H1 (cell line): ENCODE measurements around the gene GLTPD2. TPM values are rescaled to one million over a fixed set of nuclear protein-coding genes. Genes with fewer than 3 reads are reported as not detected.

ENCODE experiments used
- CTCF ChIA-PET: fragments of 300-600 bp; sonication (Branson Sonifier 250); formaldehyde crosslinking; loops from one replicate; lab custom pipeline; 2021; ENCODE audit not compliant: partially characterized antibody; lab: Charles Lee
- POLR2A ChIA-PET: fragments of 300-600 bp; sonication (Branson Sonifier 250); formaldehyde crosslinking; loops from one replicate; lab custom pipeline; 2021; ENCODE audit warnings: inconsistent platforms; ENCODE audit not compliant: partially characterized antibody; lab: Charles Lee
- DNase-seq, 2 experiments: peaks; one replicate each; pipeline versions ENCODE4 v3.0.0 to v3.0.0-alpha.2; 2010 to 2022; ENCODE audit warnings: low spot score in 2 of 2, low read depth in 1 of 2, mixed read lengths in 1 of 2
- FAIRE-seq: peaks from 2 replicates; lab custom pipeline; 2011; peaks lifted over from hg19 to GRCh38; lab: Jason Lieb, UNC
- H2AFZ ChIP-seq: 2 replicates; pipeline ENCODE4 v1.8.1; 2012; ENCODE audit warnings: low read length, inconsistent platforms
- H2AK5ac ChIP-seq: 2 replicates; pipeline ENCODE4 v1.6.1; 2013; ENCODE audit warnings: low read depth, low read length
- H2BK120ac ChIP-seq: replicated peaks from 2 replicates; pipeline ENCODE3; 2013; ENCODE audit warnings: low read depth, low read length, inconsistent platforms
- H2BK12ac ChIP-seq: 2 replicates; pipeline ENCODE4 v1.6.1; 2013; ENCODE audit warnings: low read depth, low read length
- H2BK15ac ChIP-seq: 2 replicates; pipeline ENCODE4 v1.6.1; 2013; ENCODE audit warnings: low read length
- H2BK20ac ChIP-seq: 2 replicates; pipeline ENCODE4 v1.6.1; 2013; ENCODE audit warnings: low read length
- H2BK5ac ChIP-seq: 2 replicates; pipeline ENCODE4 v1.6.1; 2013; ENCODE audit warnings: low read depth, low read length
- H3K14ac ChIP-seq: 2 replicates; pipeline ENCODE4 v1.6.1; 2013; ENCODE audit warnings: inconsistent platforms; ENCODE audit not compliant: insufficient read length
- H3K18ac ChIP-seq: 2 replicates; pipeline ENCODE4 v1.6.1; 2013; ENCODE audit warnings: low read length; ENCODE audit errors: extremely low read depth
- H3K23ac ChIP-seq: 2 replicates; pipeline ENCODE4 v1.6.1; 2013; ENCODE audit warnings: inconsistent platforms; ENCODE audit not compliant: insufficient read length
- H3K23me2 ChIP-seq: 2 replicates; pipeline ENCODE4 v1.6.1; 2013; ENCODE audit warnings: low read depth, low read length
- H3K27ac ChIP-seq: 2 replicates; pipeline ENCODE4 v1.6.1; 2011; ENCODE audit warnings: low read depth, low read length, inconsistent platforms
- H3K27me3 ChIP-seq, 4 experiments: replicated peaks in 1 of 4; 1 replicate in 1 of 4; 2 replicates in 3 of 4; pipeline versions ENCODE4 v1.6.1 to v1.8.1; 2011 to 2013; ENCODE audit warnings: low read length in 3 of 4, mild to moderate bottlenecking in 3 of 4, inconsistent platforms in 2 of 4, mixed read lengths in 2 of 4, moderate library complexity in 1 of 4; ENCODE audit not compliant: control insufficient read depth in 3 of 4, insufficient read depth in 3 of 4; ENCODE audit errors: extremely low read depth in 1 of 4
- H3K36me3 ChIP-seq, 4 experiments: 2 replicates each; pipeline versions ENCODE4 v1.6.1 to v1.8.1; 2011 to 2013; ENCODE audit warnings: mild to moderate bottlenecking in 4 of 4, low read length in 3 of 4, moderate library complexity in 2 of 4, control low read depth in 1 of 4, inconsistent platforms in 1 of 4; ENCODE audit not compliant: insufficient read depth in 4 of 4, control insufficient read depth in 2 of 4
- H3K4ac ChIP-seq: replicated peaks from 2 replicates; pipeline ENCODE3; 2013; ENCODE audit warnings: low read length, low read depth, mixed read lengths, inconsistent platforms; ENCODE audit not compliant: insufficient read length
- H3K4me1 ChIP-seq, 4 experiments: replicated peaks in 1 of 4; 1 replicate in 1 of 4; 2 replicates in 3 of 4; pipeline versions ENCODE4 v1.6.1 to v1.8.1; 2011 to 2013; ENCODE audit warnings: low read length in 3 of 4, inconsistent platforms in 2 of 4, mixed read lengths in 1 of 4; ENCODE audit not compliant: insufficient read depth in 4 of 4, control insufficient read depth in 3 of 4
- H3K4me2 ChIP-seq, 2 experiments: 2 replicates each; pipeline versions ENCODE4 v1.6.1 to v1.8.1; 2011 to 2013; ENCODE audit warnings: low read depth in 2 of 2, low read length in 2 of 2, control low read depth in 1 of 2, inconsistent platforms in 1 of 2, mild to moderate bottlenecking in 1 of 2; ENCODE audit not compliant: insufficient read depth in 1 of 2
- H3K4me3 ChIP-seq, 4 experiments: fragments of 200-600, 300-600 bp in 1 of 4; sonication (generic), shearing (Covaris generic), sonication (Bioruptor Twin) in 1 of 4; 2 replicates each; pipeline versions ENCODE4 v1.5.1 to v1.8.1; 2011 to 2016; ENCODE audit warnings: low read length in 4 of 4, low read depth in 3 of 4, control low read depth in 2 of 4, inconsistent platforms in 2 of 4, mild to moderate bottlenecking in 2 of 4, mixed read lengths in 1 of 4, moderate library complexity in 1 of 4; ENCODE audit not compliant: insufficient read depth in 2 of 4; ENCODE audit errors: extremely low read depth in 1 of 4
- H3K56ac ChIP-seq: replicated peaks from 2 replicates; pipeline ENCODE3; 2013; ENCODE audit warnings: low read depth, mild to moderate bottlenecking, mixed read lengths, low read length, inconsistent platforms; ENCODE audit not compliant: insufficient read length
- H3K79me1 ChIP-seq: 2 replicates; pipeline ENCODE4 v1.6.1; 2013; ENCODE audit warnings: low read depth, low read length, control low read depth
- H3K79me2 ChIP-seq, 2 experiments: 2 replicates each; pipeline versions ENCODE4 v1.6.1 to v1.8.1; 2012 to 2013; ENCODE audit warnings: low read length in 2 of 2, mild to moderate bottlenecking in 2 of 2, inconsistent platforms in 1 of 2; ENCODE audit not compliant: insufficient read depth in 2 of 2, control insufficient read depth in 1 of 2
- H3K9ac ChIP-seq, 4 experiments: replicated peaks in 1 of 4; 1 replicate in 1 of 4; 2 replicates in 3 of 4; pipeline versions ENCODE4 v1.6.1 to v1.8.1; 2011 to 2013; ENCODE audit warnings: low read depth in 3 of 4, low read length in 3 of 4, control low read depth in 2 of 4, mild to moderate bottlenecking in 2 of 4, moderate library complexity in 2 of 4, inconsistent platforms in 1 of 4; ENCODE audit errors: extremely low read depth in 1 of 4
- H3K9me3 ChIP-seq, 2 experiments: 2 replicates each; pipeline versions ENCODE4 v1.6.1 to v1.8.1; 2012 to 2013; ENCODE audit warnings: mild to moderate bottlenecking in 2 of 2, moderate library complexity in 2 of 2, control low read depth in 1 of 2, inconsistent platforms in 1 of 2, low read depth in 1 of 2, low read length in 1 of 2, mixed read lengths in 1 of 2; ENCODE audit not compliant: insufficient read depth in 2 of 2
- H4K20me1 ChIP-seq, 2 experiments: replicated peaks in 1 of 2; 2 replicates each; pipeline versions ENCODE3 to v1.8.1; 2011 to 2013; ENCODE audit warnings: inconsistent platforms in 2 of 2, low read length in 2 of 2, mild to moderate bottlenecking in 1 of 2; ENCODE audit not compliant: insufficient read depth in 2 of 2, control insufficient read depth in 1 of 2
- H4K5ac ChIP-seq: 2 replicates; pipeline ENCODE4 v1.6.1; 2013; ENCODE audit warnings: low read length, low read depth, mixed read lengths, inconsistent platforms; ENCODE audit not compliant: insufficient read length
- H4K8ac ChIP-seq: 2 replicates; pipeline ENCODE4 v1.8.0; 2013; ENCODE audit warnings: mild to moderate bottlenecking, moderate library complexity, low read length, inconsistent platforms; ENCODE audit not compliant: insufficient read depth; ENCODE audit errors: extremely low read depth
- H4K91ac ChIP-seq: replicated peaks from 2 replicates; pipeline ENCODE3; 2013; ENCODE audit warnings: low read length, mixed read lengths, inconsistent platforms; ENCODE audit not compliant: insufficient read length
- BCL11A ChIP-seq, 2 experiments: IDR thresholded peaks; one replicate each; pipeline ENCODE4 v1.6.1; 2011; ENCODE audit warnings: low read depth in 2 of 2, low read length in 2 of 2, mild to moderate bottlenecking in 2 of 2
- CBX5 ChIP-seq: fragments of 300-800, 300-1000 bp; sonication (generic); IDR thresholded peaks from 2 replicates; pipeline ENCODE4 v1.7.1; 2016; ENCODE audit warnings: antibody characterized with exemption, low read length, low read depth
- CEBPB ChIP-seq: IDR thresholded peaks from 2 replicates; pipeline ENCODE4 v1.6.1; 2012; ENCODE audit warnings: low read depth, low read length
- CHD2 ChIP-seq: IDR thresholded peaks from 2 replicates; pipeline ENCODE4 v1.6.1; 2012; ENCODE audit warnings: low read length, improper control_type of control experiment
- CREB1 ChIP-seq: IDR thresholded peaks from 2 replicates; pipeline ENCODE4 v1.6.1; 2012; ENCODE audit warnings: inconsistent platforms
- FOSL1 ChIP-seq: IDR thresholded peaks from 2 replicates; pipeline ENCODE4 v1.6.1; 2011; ENCODE audit warnings: mild to moderate bottlenecking, low read depth, low read length, moderate library complexity; ENCODE audit not compliant: insufficient read depth
- HDAC2 ChIP-seq, 2 experiments: fragments of 300-600 bp in 1 of 2; sonication (generic) in 1 of 2; IDR thresholded peaks; 2 replicates each; pipeline ENCODE4 v1.6.1; 2011 to 2012; ENCODE audit warnings: low read depth in 2 of 2, low read length in 2 of 2, mild to moderate bottlenecking in 2 of 2, moderate library complexity in 2 of 2, borderline replicate concordance in 1 of 2, inconsistent platforms in 1 of 2
- KDM5A ChIP-seq: fragments of 200-600 bp; IDR thresholded peaks from 2 replicates; pipeline ENCODE4 v1.7.1; 2012; ENCODE audit warnings: mild to moderate bottlenecking, low read length, inconsistent platforms, mixed read lengths
- PHF8 ChIP-seq: fragments of 200-600 bp; sonication (generic); conservative IDR thresholded peaks from 2 replicates; pipeline ENCODE4 v1.7.1; 2012; ENCODE audit warnings: low read depth, mild to moderate bottlenecking, inconsistent platforms, low read length, moderate library complexity
- POLR2A ChIP-seq, 2 experiments: IDR thresholded peaks; 1 replicate in 1 of 2; 2 replicates in 1 of 2; pipeline ENCODE4 v1.6.1; 2011; ENCODE audit warnings: low read depth in 2 of 2, low read length in 2 of 2, mild to moderate bottlenecking in 2 of 2; ENCODE audit errors: control extremely low read depth in 1 of 2
- TAF7 ChIP-seq: optimal IDR thresholded peaks from 2 replicates; pipeline ENCODE3; 2011; ENCODE audit warnings: low read depth, mild to moderate bottlenecking, inconsistent platforms, low read length, moderate library complexity, borderline replicate concordance
- TBP ChIP-seq: IDR thresholded peaks from 2 replicates; pipeline ENCODE4 v1.6.1; 2011; ENCODE audit warnings: low read depth, low read length, improper control_type of control experiment
- WGBS, 2 experiments: shearing (Covaris generic) in 1 of 2; methylation state at CpG; one replicate each; pipeline versions ENCODE4 v1.1.6 to v1.1.7; 2013 to 2015; ENCODE audit warnings: low lambda C conversion rate in 2 of 2, mixed read lengths in 2 of 2, inconsistent platforms in 1 of 2, low coverage in 1 of 2, missing lambda C conversion rate in 1 of 2; ENCODE audit not compliant: insufficient replicate concordance in 2 of 2, insufficient coverage in 1 of 2, insufficient read length in 1 of 2; ENCODE audit errors: extremely low coverage in 1 of 2, missing lambda C conversion rate in 1 of 2; 5-methylcytosine and 5-hydroxymethylcytosine counted together
- polyA plus RNA-seq, 7 experiments: library from polyadenylated mRNA; depleted of rRNA in 3 of 7; stranded (reverse) in 5 of 7; unstranded in 2 of 7; fragments of >200 nt in 5 of 7; fragments of 200-250 nt in 2 of 7; gene quantifications; 1 replicate in 5 of 7; 2 replicates in 1 of 7; 4 replicates in 1 of 7; pipeline versions ENCODE4 v1.2.1 to v1.2.3, GENCODE V29; 2011 to 2013; ENCODE audit warnings: missing spikeins in 2 of 7, mixed read lengths in 2 of 7
- total RNA-seq: library from RNA; stranded (reverse); fragmentation: NEBNext Ultra II Directional; extraction: Animal tissue kit (Norgen Biotek cat#: 25700); gene quantifications from 2 replicates; pipeline ENCODE4 v1.2.1, GENCODE V29; 2021
- TF ChIP-seq, protein P1 (sequence below), 3 experiments: IDR thresholded peaks; 1 replicate in 2 of 3; 2 replicates in 1 of 3; pipeline versions ENCODE4 v1.5.1 to v1.6.1; 2011; ENCODE audit warnings: low read length in 3 of 3, mild to moderate bottlenecking in 3 of 3, inconsistent platforms in 2 of 3, low read depth in 1 of 3, moderate library complexity in 1 of 3; ENCODE audit not compliant: insufficient read depth in 1 of 3; ENCODE audit errors: control extremely low read depth in 1 of 3

GLTPD2 gene
- total and polyA plus RNA-seq, 2 of the 8 experiments (the other 6 are each of a cell fraction or from before 2014, with no cell fraction given): not detected

GRCh38 chr17:4769628-4770027 is 19.1 kb upstream of the GLTPD2 start:
- Histone ChIP-seq H3K27me3 (no peaks in the 10 kb centered on the region), H4K8ac (no peak overlapping the region), H2BK5ac (no peak overlapping the region), H2AK5ac (no peak overlapping the region), H3K9ac (no peak overlapping the region), H3K18ac (no peak overlapping the region), H4K20me1 (no peaks in the 10 kb centered on the region), H3K4ac (no peak overlapping the region), H3K4me3 (no peak overlapping the region), H2BK12ac (no peak overlapping the region), H3K4me2 (no peak overlapping the region), H2AFZ (no peak overlapping the region), H3K56ac (no peak overlapping the region), H3K4me1 (no peaks in the 10 kb centered on the region), H3K79me1 (no peaks in the 10 kb centered on the region; the same call in 1 of the 2 replicates), H3K14ac (no peak overlapping the region), H2BK15ac (no peak overlapping the region), H3K9me3 (no peaks in the 10 kb centered on the region), H3K79me2 (no peaks in the 10 kb centered on the region), H3K23me2 (no peaks in the 10 kb centered on the region; the same call in 1 of the 2 replicates), H4K91ac (no peak overlapping the region), H2BK120ac (no peak overlapping the region), H3K36me3 (no peaks in the 10 kb centered on the region), H3K27ac (no peak overlapping the region), H3K23ac (no peak overlapping the region), H4K5ac (no peak overlapping the region), H2BK20ac (no peak overlapping the region)
- CTCF ChIA-PET: interaction anchor here (1.5 kb wide), 1 partner anchor 10 kb away, joined by 5 read pairs; no protein-coding TSS in a partner anchor
- 86% methylated on average over 2 of the region's 2 CpGs; no CpG with 5 or more reads in 1 of the 2 experiments for WGBS, 2 experiments
- POLR2A ChIA-PET: no interaction called here
- FAIRE-seq: no peak
- DNase-seq: no peak
- TF ChIP-seq HDAC2 (IDR thresholded peaks at IDR 0.05; ENCODE audit: borderline replicate concordance in 1 of 2, low read depth in 2 of 2, low read length in 2 of 2) (no peak), TAF7 (no peak), CREB1 (no peak), CBX5 (no peak), POLR2A (IDR thresholded peaks at IDR 0.05; ENCODE audit: control extremely low read depth in 1 of 2, low read depth in 2 of 2, low read length in 2 of 2) (no peak), TBP (no peak), FOSL1 (no peak), PHF8 (no peak), KDM5A (no peak), BCL11A (IDR thresholded peaks at IDR 0.05; ENCODE audit: low read depth in 2 of 2, low read length in 2 of 2) (no peak), CHD2 (no peak), CEBPB (no peak)
- TF ChIP-seq, protein P1, sequence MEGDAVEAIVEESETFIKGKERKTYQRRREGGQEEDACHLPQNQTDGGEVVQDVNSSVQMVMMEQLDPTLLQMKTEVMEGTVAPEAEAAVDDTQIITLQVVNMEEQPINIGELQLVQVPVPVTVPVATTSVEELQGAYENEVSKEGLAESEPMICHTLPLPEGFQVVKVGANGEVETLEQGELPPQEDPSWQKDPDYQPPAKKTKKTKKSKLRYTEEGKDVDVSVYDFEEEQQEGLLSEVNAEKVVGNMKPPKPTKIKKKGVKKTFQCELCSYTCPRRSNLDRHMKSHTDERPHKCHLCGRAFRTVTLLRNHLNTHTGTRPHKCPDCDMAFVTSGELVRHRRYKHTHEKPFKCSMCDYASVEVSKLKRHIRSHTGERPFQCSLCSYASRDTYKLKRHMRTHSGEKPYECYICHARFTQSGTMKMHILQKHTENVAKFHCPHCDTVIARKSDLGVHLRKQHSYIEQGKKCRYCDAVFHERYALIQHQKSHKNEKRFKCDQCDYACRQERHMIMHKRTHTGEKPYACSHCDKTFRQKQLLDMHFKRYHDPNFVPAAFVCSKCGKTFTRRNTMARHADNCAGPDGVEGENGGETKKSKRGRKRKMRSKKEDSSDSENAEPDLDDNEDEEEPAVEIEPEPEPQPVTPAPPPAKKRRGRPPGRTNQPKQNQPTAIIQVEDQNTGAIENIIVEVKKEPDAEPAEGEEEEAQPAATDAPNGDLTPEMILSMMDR (IDR thresholded peaks at IDR 0.05; ENCODE audit: control extremely low read depth in 1 of 3, insufficient read depth in 1 of 3, low read depth in 1 of 3, low read length in 3 of 3): no peak
